HepG2 (cell line): ENCODE results near the gene RAB30. TPM values are rescaled to one million over a fixed set of nuclear protein-coding genes. Genes with fewer than 3 reads are reported as not detected.

Experiments used
- BRCA1 ChIP-seq: sonication (generic); formaldehyde crosslinking; IDR thresholded peaks from 2 replicates; pipeline ENCODE4 v1.4.0; 2020; ENCODE audit warnings: missing genetic modification reagents
- CENPT ChIP-seq: sonication (generic); formaldehyde crosslinking; IDR thresholded peaks from 2 replicates; pipeline ENCODE4 v1.8.0; 2022; ENCODE audit warnings: low read depth, mild to moderate bottlenecking, moderate library complexity, missing genetic modification reagents
- FOXJ3 ChIP-seq: sonication (generic); formaldehyde crosslinking; IDR thresholded peaks from 2 replicates; pipeline ENCODE4 v1.4.0; 2020; ENCODE audit warnings: missing genetic modification reagents, mild to moderate bottlenecking, borderline replicate concordance
- GATAD1 ChIP-seq: IDR thresholded peaks from 2 replicates; pipeline ENCODE4 v1.6.1; 2016; ENCODE audit warnings: missing genetic modification reagents, missing compliant biosample characterization
- HIVEP1 ChIP-seq: sonication (generic); formaldehyde crosslinking; IDR thresholded peaks from 2 replicates; pipeline ENCODE4 v1.4.0; 2020; ENCODE audit warnings: mild to moderate bottlenecking, missing genetic modification reagents
- HNF4G ChIP-seq, 2 experiments: sonication (generic) in 1 of 2; formaldehyde crosslinking in 1 of 2; IDR thresholded peaks; 2 replicates each; pipeline versions ENCODE4 v1.4.0 to v1.6.1; 2011 to 2020; ENCODE audit warnings: borderline replicate concordance in 2 of 2, low read depth in 2 of 2, mild to moderate bottlenecking in 2 of 2, low read length in 1 of 2, missing genetic modification reagents in 1 of 2, moderate library complexity in 1 of 2
- POLR2AphosphoS5 ChIP-seq: IDR thresholded peaks from 2 replicates; pipeline ENCODE4 v1.6.1; 2012; ENCODE audit warnings: low read depth, low read length
- TBL1XR1 ChIP-seq: fragments of 150-350 bp; IDR thresholded peaks from 2 replicates; pipeline ENCODE4 v1.6.1; 2014; ENCODE audit warnings: borderline replicate concordance, low read length; ENCODE audit not compliant: partially characterized antibody
- TBX2 ChIP-seq: sonication (generic); formaldehyde crosslinking; IDR thresholded peaks from 2 replicates; pipeline ENCODE4 v1.5.0; 2020; ENCODE audit warnings: missing genetic modification reagents, mild to moderate bottlenecking, borderline replicate concordance
- TEAD2 ChIP-seq: sonication (generic); formaldehyde crosslinking; IDR thresholded peaks from 2 replicates; pipeline ENCODE4 v1.9.0; 2021; ENCODE audit warnings: missing genetic modification reagents
- ZBTB10 ChIP-seq: sonication (generic); formaldehyde crosslinking; IDR thresholded peaks from 2 replicates; pipeline ENCODE4 v1.4.0; 2020; ENCODE audit warnings: missing genetic modification reagents, borderline replicate concordance
- ZFX ChIP-seq: sonication (generic); formaldehyde crosslinking; IDR thresholded peaks from 2 replicates; pipeline ENCODE4 v1.4.0; 2020; ENCODE audit warnings: mild to moderate bottlenecking, low read depth, missing genetic modification reagents, moderate library complexity
- ZNF253 ChIP-seq: sonication (generic); formaldehyde crosslinking; IDR thresholded peaks from 2 replicates; pipeline ENCODE4 v1.8.0; 2022; ENCODE audit warnings: mild to moderate bottlenecking, missing genetic modification reagents, borderline replicate concordance
- ZNF3 ChIP-seq: IDR thresholded peaks from 2 replicates; pipeline ENCODE4 v1.7.0; 2017; ENCODE audit warnings: inconsistent platforms
- ZNF496 ChIP-seq: sonication (generic); formaldehyde crosslinking; IDR thresholded peaks from 2 replicates; pipeline ENCODE4 v1.8.1; 2023; ENCODE audit warnings: mild to moderate bottlenecking, moderate library complexity, missing genetic modification reagents; ENCODE audit not compliant: insufficient replicate concordance
- ZNF567 ChIP-seq: sonication (generic); formaldehyde crosslinking; IDR thresholded peaks from 2 replicates; pipeline ENCODE4 v1.8.1; 2023; ENCODE audit warnings: mild to moderate bottlenecking, missing genetic modification reagents, borderline replicate concordance
- ZNF660 ChIP-seq: sonication (generic); formaldehyde crosslinking; IDR thresholded peaks from 2 replicates; pipeline ENCODE4 v1.5.1; 2020; ENCODE audit warnings: mild to moderate bottlenecking, low read depth, missing genetic modification reagents, borderline replicate concordance
- ZNF709 ChIP-seq: sonication (generic); formaldehyde crosslinking; IDR thresholded peaks from 2 replicates; pipeline ENCODE4 v1.5.0; 2020; ENCODE audit warnings: mild to moderate bottlenecking, missing genetic modification reagents
- ZNF710 ChIP-seq: sonication (generic); formaldehyde crosslinking; IDR thresholded peaks from 2 replicates; pipeline ENCODE4 v1.5.0; 2020; ENCODE audit warnings: mild to moderate bottlenecking, missing genetic modification reagents, borderline replicate concordance
- polyA plus RNA-seq, 8 experiments: library from polyadenylated mRNA; depleted of rRNA in 3 of 8; stranded (reverse) in 7 of 8; unstranded in 1 of 8; fragments of >200 nt; fragmentation: Illumina TruSeq in 4 of 8; extraction: Trizol in 4 of 8; gene quantifications; 2 replicates each; pipeline versions ENCODE4 v1.2.1 to v1.2.3, GENCODE V29; 2011 to 2016; ENCODE audit warnings: low read depth in 4 of 8, missing spikeins in 1 of 8, mixed read lengths in 1 of 8; ENCODE audit not compliant: insufficient read depth in 1 of 8
- total RNA-seq, 5 experiments: library from RNA; depleted of rRNA; stranded (reverse); fragments of >200 nt; fragmentation: Illumina TruSeq; extraction: Trizol; gene quantifications; 2 replicates each; pipeline ENCODE4 v1.2.3, GENCODE V29; 2016; ENCODE audit warnings: low read depth in 1 of 5
- TF ChIP-seq, protein P1 (sequence below): IDR thresholded peaks from 2 replicates; pipeline ENCODE4 v1.6.1; 2016; ENCODE audit warnings: low read depth
- TF ChIP-seq, protein P2 (sequence below): IDR thresholded peaks from 2 replicates; pipeline ENCODE4 v1.6.1; 2016; ENCODE audit warnings: control low read depth

The RAB30 gene
- total and polyA plus RNA-seq, 2 of the 13 experiments (the other 11 are each of a cell fraction or from before 2014, with no cell fraction given), result 3.7 to 5.0 TPM

DNA sequence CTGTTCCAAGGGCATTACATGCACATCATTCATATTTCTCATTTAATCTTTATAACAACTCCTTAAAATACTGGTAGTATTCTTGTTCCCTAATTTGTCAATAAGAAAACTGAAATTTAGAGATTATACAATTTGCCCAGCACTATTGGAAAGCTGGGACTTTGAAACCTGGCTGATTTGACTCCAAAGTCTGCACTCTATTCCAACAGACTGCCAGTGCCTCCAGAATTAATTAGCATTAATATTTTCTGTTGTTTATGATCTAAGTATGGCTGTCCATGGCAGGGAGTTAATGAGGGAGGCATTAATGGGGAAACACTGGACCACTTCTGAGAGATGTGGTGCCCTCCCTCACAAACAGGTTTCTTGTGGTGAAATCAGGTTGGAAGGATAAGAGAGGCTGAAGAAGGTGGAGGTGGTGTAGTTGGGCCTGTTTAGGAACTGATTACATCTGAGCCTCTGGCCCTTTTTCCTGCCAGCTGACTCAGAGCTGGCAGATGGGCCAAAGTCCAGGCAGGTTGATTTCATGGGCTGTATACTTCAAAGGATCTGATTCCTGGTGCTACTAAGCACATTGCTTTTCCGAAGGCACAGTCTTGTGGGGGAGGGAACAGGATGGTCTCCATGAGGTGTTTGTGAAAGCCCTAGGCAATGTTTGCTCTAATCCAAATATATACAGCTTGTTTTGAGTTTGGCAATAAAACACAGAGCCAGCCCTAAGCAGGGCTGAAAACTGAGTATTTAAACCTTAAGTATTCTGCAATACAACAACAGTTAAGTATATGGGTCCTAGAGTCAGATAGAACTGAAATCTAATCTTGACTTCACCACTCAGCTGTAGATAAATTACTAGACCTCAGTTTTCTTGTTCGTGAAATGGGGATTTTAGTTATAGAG is 21.0 kb upstream of the RAB30 start (continued):
- TF ChIP-seq, protein P1, sequence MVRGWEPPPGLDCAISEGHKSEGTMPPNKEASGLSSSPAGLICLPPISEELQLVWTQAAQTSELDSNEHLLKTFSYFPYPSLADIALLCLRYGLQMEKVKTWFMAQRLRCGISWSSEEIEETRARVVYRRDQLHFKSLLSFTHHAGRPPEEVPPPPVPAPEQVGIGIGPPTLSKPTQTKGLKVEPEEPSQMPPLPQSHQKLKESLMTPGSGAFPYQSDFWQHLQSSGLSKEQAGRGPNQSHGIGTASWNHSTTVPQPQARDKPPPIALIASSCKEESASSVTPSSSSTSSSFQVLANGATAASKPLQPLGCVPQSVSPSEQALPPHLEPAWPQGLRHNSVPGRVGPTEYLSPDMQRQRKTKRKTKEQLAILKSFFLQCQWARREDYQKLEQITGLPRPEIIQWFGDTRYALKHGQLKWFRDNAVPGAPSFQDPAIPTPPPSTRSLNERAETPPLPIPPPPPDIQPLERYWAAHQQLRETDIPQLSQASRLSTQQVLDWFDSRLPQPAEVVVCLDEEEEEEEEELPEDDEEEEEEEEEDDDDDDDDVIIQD (CRISPR knock-in tag), result peak; percentile 86; the same call in 1 of the 2 replicates
- TF ChIP-seq ZFX (CRISPR knock-in tag), result peak; percentile 75
- TF ChIP-seq FOXJ3 (CRISPR knock-in tag), result peak; percentile 83; the same call in 1 of the 2 replicates
- peak; percentile 93 for TF ChIP-seq TBX2 (CRISPR knock-in tag)
- no peak for TF ChIP-seq ZBTB10 (CRISPR knock-in tag)
- TF ChIP-seq TEAD2 (CRISPR knock-in tag), result no peak
- no peak for TF ChIP-seq CENPT
- TF ChIP-seq, protein P2, sequence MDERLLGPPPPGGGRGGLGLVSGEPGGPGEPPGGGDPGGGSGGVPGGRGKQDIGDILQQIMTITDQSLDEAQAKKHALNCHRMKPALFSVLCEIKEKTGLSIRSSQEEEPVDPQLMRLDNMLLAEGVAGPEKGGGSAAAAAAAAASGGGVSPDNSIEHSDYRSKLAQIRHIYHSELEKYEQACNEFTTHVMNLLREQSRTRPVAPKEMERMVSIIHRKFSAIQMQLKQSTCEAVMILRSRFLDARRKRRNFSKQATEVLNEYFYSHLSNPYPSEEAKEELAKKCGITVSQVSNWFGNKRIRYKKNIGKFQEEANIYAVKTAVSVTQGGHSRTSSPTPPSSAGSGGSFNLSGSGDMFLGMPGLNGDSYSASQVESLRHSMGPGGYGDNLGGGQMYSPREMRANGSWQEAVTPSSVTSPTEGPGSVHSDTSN (CRISPR knock-in tag), result peak; percentile 34; the same call in 1 of the 2 replicates
- TF ChIP-seq POLR2AphosphoS5, result no peak
- no peak for TF ChIP-seq ZNF567 (CRISPR knock-in tag)
- no peak for TF ChIP-seq BRCA1
- TF ChIP-seq ZNF709 (CRISPR knock-in tag), result no peak
- peak; percentile 66 for TF ChIP-seq GATAD1 (CRISPR knock-in tag)
- peak; percentile 93 for TF ChIP-seq HNF4G (IDR thresholded peaks at IDR 0.05; ENCODE audit: borderline replicate concordance, low read depth, low read length)
- peak; percentile 96 for TF ChIP-seq HNF4G (CRISPR knock-in tag; IDR thresholded peaks at IDR 0.05; ENCODE audit: borderline replicate concordance, low read depth)
- 0 out of 2 replicates have a peak, but pooled peaks have one; percentile 34 for TF ChIP-seq ZNF3 (CRISPR knock-in tag)
- peak; percentile 70 for TF ChIP-seq TBL1XR1
- no peak for TF ChIP-seq ZNF496 (CRISPR knock-in tag)
- TF ChIP-seq ZNF660 (CRISPR knock-in tag), result no peak
- TF ChIP-seq HIVEP1 (CRISPR knock-in tag), result no peak
- TF ChIP-seq ZNF710, result peak; percentile 46; the same call in 1 of the 2 replicates
- TF ChIP-seq ZNF253, result no peak
